Esophagus (tissue), 2 donors: ENCODE measurements around the gene VWDE. TPM values are rescaled to one million over a fixed set of nuclear protein-coding genes. Genes with fewer than 3 reads are reported as not detected.

Source experiments
- H3K27ac ChIP-seq, 2 donors: one replicate each; pipeline ENCODE4 v1.5.1; 2013; ENCODE audit warnings: low read depth in 2 of 2, mild to moderate bottlenecking in 2 of 2, inconsistent platforms in 1 of 2, low read length in 1 of 2, moderate library complexity in 1 of 2
- H3K27me3 ChIP-seq, 2 donors: one replicate each; pipeline ENCODE4 v1.6.1; 2013; ENCODE audit warnings: low read length in 2 of 2, control low read depth in 1 of 2, mild to moderate bottlenecking in 1 of 2; ENCODE audit not compliant: insufficient read depth in 2 of 2, control insufficient read depth in 1 of 2
- H3K36me3 ChIP-seq, 2 donors: one replicate each; pipeline ENCODE4 v1.6.1; 2013; ENCODE audit warnings: low read length in 1 of 2; ENCODE audit not compliant: control insufficient read depth in 2 of 2, insufficient read depth in 2 of 2
- H3K4me1 ChIP-seq, 2 donors: one replicate each; pipeline ENCODE4 v1.6.1; 2013; ENCODE audit warnings: low read length in 1 of 2; ENCODE audit not compliant: control insufficient read depth in 2 of 2, insufficient read depth in 2 of 2
- H3K4me3 ChIP-seq, 2 donors: one replicate each; pipeline ENCODE4 v1.5.1; 2013; ENCODE audit warnings: low read length in 2 of 2, mild to moderate bottlenecking in 2 of 2, low read depth in 1 of 2, moderate library complexity in 1 of 2
- H3K9me3 ChIP-seq, 2 donors: one replicate each; pipeline ENCODE4 v1.6.1; 2013; ENCODE audit warnings: mild to moderate bottlenecking in 2 of 2, low read depth in 1 of 2, low read length in 1 of 2, moderate library complexity in 1 of 2; ENCODE audit not compliant: control insufficient read depth in 2 of 2, insufficient read depth in 1 of 2
- WGBS, 2 donors: extraction: QIAGEN DNeasy Blood & Tissue Kit; methylation state at CpG; one replicate each; pipeline ENCODE4 v1.1.7; 2013; 5-methylcytosine and 5-hydroxymethylcytosine counted together
- polyA plus RNA-seq, 2 donors: library from polyadenylated mRNA; stranded (reverse); fragments of 200-250 nt; gene quantifications; one replicate each; pipeline ENCODE4 v1.2.3, GENCODE V29; 2013
- donor health status: healthy with polysubstance abuse.
- donor health status: Bipolar disorder and iron deficiency.

Gene VWDE
- polyA plus RNA-seq, 2 donors: 0.20 to 2.8 TPM

DNA sequence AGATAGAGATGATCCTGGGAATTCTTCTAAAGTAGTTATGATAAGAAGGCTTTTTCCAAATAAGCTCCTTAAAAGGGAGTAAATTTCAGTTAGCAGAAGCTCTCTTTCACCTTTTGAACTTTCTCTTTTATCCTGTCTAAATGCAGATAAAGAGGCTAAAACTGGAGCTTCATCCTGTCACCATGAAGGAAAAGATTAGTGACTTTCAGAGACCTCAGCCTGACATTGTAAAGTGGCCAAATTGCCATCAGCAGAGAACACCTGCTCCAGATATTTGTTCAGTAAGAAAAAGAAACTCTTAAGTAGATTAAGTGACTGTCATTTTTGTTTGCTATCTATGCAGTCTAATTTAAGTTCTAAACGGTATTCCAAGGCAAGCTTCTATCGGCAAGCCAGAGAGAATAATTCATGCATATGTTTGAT is 18.3 kb downstream of the VWDE start:
- H3K27me3 ChIP-seq: no peaks in the 10 kb centered on the region
- 27 to 32% methylated on average over 2 of the region's 2 CpGs for WGBS, 2 donors
- H3K36me3 ChIP-seq: no peaks in the 10 kb centered on the region

DNA sequence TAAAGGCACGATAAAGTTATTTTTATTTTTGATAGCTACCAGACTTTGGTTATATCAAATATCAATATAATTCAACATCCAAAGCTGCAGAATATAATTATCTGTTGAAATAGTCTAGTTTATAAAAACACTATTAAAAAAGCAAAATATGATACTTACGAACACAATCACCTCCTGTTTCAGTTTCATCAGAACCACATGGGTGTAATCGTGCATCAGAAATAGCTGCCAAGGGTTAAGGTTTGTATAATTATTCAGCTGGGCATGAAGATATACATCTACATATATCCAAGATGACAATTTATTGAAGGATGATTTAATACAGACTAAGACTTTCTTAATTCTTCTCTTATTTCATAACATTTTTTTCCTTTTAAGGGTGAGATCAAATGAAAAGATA is 20.3 kb downstream of the VWDE start:
- Histone ChIP-seq H3K9me3 (no peaks in the 10 kb centered on the region), H3K27me3 (no peaks in the 10 kb centered on the region), H3K4me3 (no peak overlapping the region), H3K27ac (no peak overlapping the region), H3K36me3 (no peaks in the 10 kb centered on the region), H3K4me1 (no peaks in the 10 kb centered on the region)
- WGBS, 2 donors: 76 to 82% methylated on average over 3 of the region's 3 CpGs

More for the DNA sequence above, 18.3 kb downstream of the VWDE start:
- Histone ChIP-seq H3K4me3 (no peak overlapping the region), H3K9me3 (no peaks in the 10 kb centered on the region), H3K4me1 (no peaks in the 10 kb centered on the region), H3K27ac (no peak overlapping the region)

DNA sequence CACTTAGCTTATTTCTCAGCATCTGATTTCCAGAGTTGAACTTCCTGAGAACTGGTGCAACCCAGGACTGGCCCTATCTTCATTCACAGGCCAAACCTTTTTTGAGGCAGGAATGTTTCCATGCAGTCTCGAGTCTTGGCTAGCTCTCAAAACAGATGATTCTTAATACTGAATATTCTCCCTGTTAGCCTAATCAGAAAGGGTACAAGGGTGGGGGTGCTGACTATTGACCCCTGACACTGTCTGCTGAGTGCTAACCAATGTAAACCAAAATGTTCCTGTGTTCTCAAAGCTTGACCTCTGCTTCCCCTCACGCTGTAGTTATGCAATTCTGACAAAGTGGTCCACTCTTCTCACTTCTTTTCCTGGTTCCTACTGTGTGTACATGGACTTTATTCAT is 25.3 kb downstream of the VWDE start:
- Histone ChIP-seq H3K36me3 (no peaks in the 10 kb centered on the region), H3K27ac (no peak overlapping the region), H3K4me3 (no peak overlapping the region), H3K9me3 (no peaks in the 10 kb centered on the region), H3K27me3 (no peaks in the 10 kb centered on the region), H3K4me1 (no peaks in the 10 kb centered on the region)
- WGBS, 2 donors: 74 to 75% methylated on average over 2 of the region's 2 CpGs

DNA sequence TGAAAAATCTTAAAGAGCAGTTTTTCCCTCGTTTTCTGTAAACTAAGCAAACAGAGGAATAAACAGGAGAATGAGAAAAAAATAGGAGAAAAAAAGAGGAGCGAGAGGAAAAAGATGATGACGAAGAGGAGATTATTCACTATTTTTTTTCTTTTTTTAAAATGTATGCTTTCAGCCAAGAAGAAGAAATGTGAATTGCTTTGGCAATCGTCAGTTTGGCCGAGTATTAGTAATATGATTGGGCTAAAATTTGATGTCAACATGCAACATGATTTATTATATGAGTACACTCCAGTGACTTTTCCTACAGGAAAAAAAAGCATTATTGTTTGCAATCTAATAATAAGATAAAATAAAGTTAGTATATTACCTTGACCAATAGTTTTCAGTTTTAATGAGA is 26.3 kb downstream of the VWDE start:
- WGBS, 2 donors: 80 to 81% methylated on average over 5 of the region's 5 CpGs
- H3K36me3 ChIP-seq: no peaks in the 10 kb centered on the region
- no peaks in the 10 kb centered on the region for H3K9me3 ChIP-seq
- H3K4me3 ChIP-seq: no peak overlapping the region
- no peaks in the 10 kb centered on the region for H3K27me3 ChIP-seq
- H3K27ac ChIP-seq: no peak overlapping the region
- H3K4me1 ChIP-seq: no peaks in the 10 kb centered on the region

DNA sequence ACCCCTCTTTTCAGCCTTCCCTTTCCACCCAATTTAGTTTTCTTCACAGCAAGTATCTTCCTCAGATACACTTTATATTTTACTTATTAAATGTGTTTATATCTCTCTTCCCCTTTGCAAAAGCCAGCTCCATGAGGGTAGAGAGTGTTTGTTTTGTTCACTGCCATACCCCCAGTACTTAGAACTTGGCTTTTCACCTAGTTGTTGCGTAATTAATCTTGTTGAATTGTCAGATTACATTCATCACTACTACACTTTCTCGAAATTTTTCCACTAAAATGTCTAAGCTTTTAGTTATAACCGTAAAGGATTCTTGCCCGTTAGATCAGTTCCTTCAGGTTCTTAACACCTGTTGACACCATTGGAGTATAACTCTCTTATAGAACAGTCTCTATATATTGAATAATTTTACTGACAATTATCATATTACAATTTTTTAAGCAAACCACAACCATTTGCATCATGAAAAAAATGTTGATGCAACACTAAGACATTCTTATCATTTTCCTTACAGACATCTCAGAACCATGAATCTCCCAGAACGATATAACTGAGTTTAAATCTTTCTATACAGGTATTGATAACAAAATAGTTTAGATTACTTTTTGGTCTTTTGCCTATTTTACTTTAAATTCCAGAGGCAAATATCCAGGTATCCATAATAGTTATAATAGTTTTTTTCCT is 29.9 kb downstream of the VWDE start:
- Histone ChIP-seq H3K4me1 (no peaks in the 10 kb centered on the region), H3K27me3 (no peaks in the 10 kb centered on the region), H3K36me3 (no peaks in the 10 kb centered on the region), H3K27ac (no peak overlapping the region), H3K9me3 (no peaks in the 10 kb centered on the region), H3K4me3 (no peak overlapping the region)
- 71 to 75% methylated on average over 5 of the region's 5 CpGs for WGBS, 2 donors

DNA sequence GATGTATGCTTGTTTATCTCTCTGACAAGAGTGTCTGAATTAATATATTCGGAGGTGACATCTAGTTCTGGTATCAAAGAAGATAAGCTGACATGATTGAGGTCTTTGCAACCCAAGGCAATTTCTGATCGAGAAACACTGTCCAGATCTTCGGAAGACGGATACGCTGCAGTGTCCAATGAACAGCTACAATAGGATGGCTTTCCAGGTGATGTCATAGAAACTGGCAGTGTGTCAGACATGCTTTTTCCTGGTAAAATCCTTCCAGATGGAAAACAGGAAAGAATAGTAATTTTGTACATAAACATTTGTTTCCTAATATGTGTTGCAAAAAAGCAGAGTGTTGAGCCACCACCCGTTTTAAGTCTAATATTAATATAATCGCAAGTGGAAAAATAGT is 33.4 kb downstream of the VWDE start:
- 85 to 88% methylated on average over 7 of the region's 7 CpGs for WGBS, 2 donors
- H3K4me3 ChIP-seq: no peak overlapping the region
- no peaks in the 10 kb centered on the region for H3K27me3 ChIP-seq
- H3K4me1 ChIP-seq: no peaks in the 10 kb centered on the region
- no peaks in the 10 kb centered on the region for H3K36me3 ChIP-seq
- H3K27ac ChIP-seq: no peak overlapping the region
- H3K9me3 ChIP-seq: no peaks in the 10 kb centered on the region

DNA sequence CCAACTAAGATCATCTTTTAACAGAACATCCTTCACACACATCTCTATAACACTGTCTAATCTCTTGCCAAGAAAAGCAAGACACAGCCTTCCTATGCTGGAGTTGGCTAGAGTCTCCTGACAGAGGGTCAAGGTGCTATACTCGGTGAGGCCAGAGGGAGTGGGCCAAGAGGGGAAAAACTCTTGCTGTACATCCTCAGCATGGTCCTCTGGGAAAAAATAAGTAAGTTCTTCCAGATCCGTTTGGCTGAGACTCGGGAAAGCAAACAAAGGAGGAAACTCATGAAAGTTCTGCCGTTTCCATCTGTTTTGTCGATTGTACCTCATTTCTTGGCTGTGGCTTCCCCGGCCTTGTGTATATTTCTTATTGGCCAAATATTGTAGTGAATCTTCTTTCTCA is 33.9 kb downstream of the VWDE start:
- no peak overlapping the region for H3K27ac ChIP-seq
- H3K27me3 ChIP-seq: no peaks in the 10 kb centered on the region
- H3K4me3 ChIP-seq: no peak overlapping the region
- WGBS, 2 donors: 72 to 77% methylated on average over 6 of the region's 6 CpGs
- no peaks in the 10 kb centered on the region for H3K36me3 ChIP-seq
- H3K4me1 ChIP-seq: no peaks in the 10 kb centered on the region
- H3K9me3 ChIP-seq: no peaks in the 10 kb centered on the region

DNA sequence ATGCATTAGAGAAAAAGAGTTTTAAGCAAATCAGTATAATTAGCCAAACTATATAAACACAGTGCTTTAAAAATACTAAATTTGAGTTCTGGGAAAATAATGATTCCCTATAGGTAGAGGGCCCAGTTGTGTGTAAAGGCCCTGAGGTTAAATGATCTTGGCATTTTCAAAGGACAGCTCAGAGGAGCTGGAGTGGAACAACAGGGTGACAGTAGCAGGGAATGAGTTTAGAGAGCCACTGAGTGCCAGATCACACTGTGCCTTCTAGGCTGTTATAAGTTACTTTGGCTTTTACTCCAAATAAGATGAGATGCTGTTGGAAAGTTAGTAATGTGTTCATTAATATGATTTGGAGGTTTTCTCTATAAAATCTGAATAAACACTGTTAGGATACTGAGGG is 34.6 kb downstream of the VWDE start:
- no peaks in the 10 kb centered on the region for H3K9me3 ChIP-seq
- no peaks in the 10 kb centered on the region for H3K4me1 ChIP-seq
- no peak overlapping the region for H3K4me3 ChIP-seq
- no peaks in the 10 kb centered on the region for H3K36me3 ChIP-seq
- H3K27ac ChIP-seq: no peak overlapping the region
- no peaks in the 10 kb centered on the region for H3K27me3 ChIP-seq

DNA sequence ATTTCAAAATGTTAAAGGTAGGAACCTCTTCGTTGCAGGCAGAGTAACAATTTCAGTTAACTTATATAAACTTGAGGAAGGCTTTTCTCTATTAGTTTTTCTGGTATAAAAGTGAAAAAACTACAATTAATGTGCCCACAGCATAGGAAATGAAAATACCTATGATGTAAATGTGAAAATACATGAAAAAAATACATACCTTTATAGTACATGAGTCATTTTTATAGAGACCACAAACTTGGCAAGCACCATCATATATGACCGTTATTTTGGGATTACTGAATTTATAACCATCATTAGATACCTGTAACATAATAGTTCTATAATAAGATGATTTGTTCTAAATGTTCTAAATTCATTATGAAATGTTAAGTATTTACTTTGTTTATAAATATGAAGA is 42.7 kb downstream of the VWDE start:
- Histone ChIP-seq H3K4me3 (no peak overlapping the region), H3K27me3 (no peaks in the 10 kb centered on the region), H3K36me3 (no peaks in the 10 kb centered on the region), H3K9me3 (no peaks in the 10 kb centered on the region), H3K4me1 (no peaks in the 10 kb centered on the region), H3K27ac (no peak overlapping the region)
- 35 to 50% methylated on average over 2 of the region's 2 CpGs for WGBS, 2 donors

DNA sequence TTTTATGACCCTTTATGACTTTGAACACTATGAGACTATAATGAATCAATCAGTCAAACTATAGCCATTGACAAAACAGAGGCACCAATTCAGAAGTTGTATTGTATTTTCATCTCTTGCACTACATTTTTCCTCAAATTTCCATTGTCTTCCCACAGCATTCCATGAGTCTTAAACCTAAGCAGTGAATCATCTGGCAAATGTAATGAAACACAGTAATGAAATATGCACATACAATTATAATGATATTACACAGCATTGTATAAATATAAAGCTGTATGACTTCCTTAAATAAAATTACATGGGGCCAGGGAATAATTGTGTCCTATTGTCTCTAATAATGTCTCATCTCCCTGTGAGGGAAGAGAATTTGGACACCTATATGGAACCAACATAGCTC is 45.0 kb downstream of the VWDE start:
- Histone ChIP-seq H3K4me3 (no peak overlapping the region), H3K36me3 (no peaks in the 10 kb centered on the region), H3K9me3 (no peaks in the 10 kb centered on the region), H3K4me1 (no peaks in the 10 kb centered on the region), H3K27me3 (no peaks in the 10 kb centered on the region), H3K27ac (no peak overlapping the region)
